Subcutaneous abdominal adipose tissue (tissue), 5 donors: ENCODE measurements around the gene MFRP.

ENCODE experiments used
- H3K27ac ChIP-seq: one replicate; pipeline ENCODE4 v1.7.0; 2013; ENCODE audit warnings: low read depth, mild to moderate bottlenecking, inconsistent platforms, low read length, moderate library complexity
- H3K27me3 ChIP-seq, 5 donors: one replicate each; pipeline ENCODE4 v1.7.0; 2013; ENCODE audit warnings: low read length in 5 of 5, inconsistent platforms in 1 of 5; ENCODE audit not compliant: control insufficient read depth in 5 of 5, insufficient read depth in 4 of 5
- H3K36me3 ChIP-seq, 5 donors: one replicate each; pipeline ENCODE4 v1.7.0; 2013; ENCODE audit warnings: low read length in 5 of 5; ENCODE audit not compliant: control insufficient read depth in 5 of 5, insufficient read depth in 5 of 5
- H3K4me1 ChIP-seq, 5 donors: one replicate each; pipeline ENCODE4 v1.7.0; 2013; ENCODE audit warnings: low read length in 5 of 5, mild to moderate bottlenecking in 3 of 5, moderate library complexity in 1 of 5; ENCODE audit not compliant: control insufficient read depth in 5 of 5, insufficient read depth in 5 of 5
- H3K4me3 ChIP-seq, 5 donors: one replicate each; pipeline ENCODE4 v1.7.0; 2013; ENCODE audit warnings: low read length in 5 of 5, low read depth in 1 of 5
- H3K9ac ChIP-seq, 5 donors: one replicate each; pipeline ENCODE4 v1.7.0; 2013; ENCODE audit warnings: low read length in 5 of 5, mild to moderate bottlenecking in 4 of 5, moderate library complexity in 3 of 5
- H3K9me3 ChIP-seq, 5 donors: one replicate each; pipeline ENCODE4 v1.7.0; 2013; ENCODE audit warnings: low read length in 5 of 5; ENCODE audit not compliant: control insufficient read depth in 5 of 5
- donor health status: healthy.
- donor health status: healthy.
- donor health status: healthy.
- donor health status: healthy.
- donor health status: healthy.

MFRP gene

GRCh38 chr11:119338318-119338890 is 8.1 kb downstream of the MFRP start:
- Histone ChIP-seq H3K36me3 (peaks cover 0 to 14% (median 7%) of the 10 kb centered on the region in 5 donors), H3K9ac (peak overlapping the region in 2 of 5 donors; percentile 6 to 25), H3K4me1 (peaks cover 10 to 69% (median 57%) of the 10 kb centered on the region in 5 donors), H3K9me3 (no peaks in the 10 kb centered on the region), H3K27me3 (peaks cover 0 to 3% (median 0%) of the 10 kb centered on the region in 5 donors), H3K4me3 (peak overlapping the region in 4 of 5 donors; percentile 41 to 76 (median 68)), H3K27ac (peak overlapping the region; percentile 30)

GRCh38 chr11:119337581-119338317 is 8.8 kb downstream of the MFRP start:
- peaks cover 0 to 14% (median 7%) of the 10 kb centered on the region in 5 donors for H3K36me3 ChIP-seq
- no peaks in the 10 kb centered on the region for H3K9me3 ChIP-seq
- peak overlapping the region; percentile 30 for H3K27ac ChIP-seq
- peak overlapping the region in 1 of 5 donors; percentile 73 for H3K4me3 ChIP-seq
- H3K4me1 ChIP-seq, result peaks cover 10 to 69% (median 57%) of the 10 kb centered on the region in 5 donors
- no peak overlapping the region for H3K9ac ChIP-seq
- H3K27me3 ChIP-seq, result peaks cover 0 to 3% (median 0%) of the 10 kb centered on the region in 5 donors

GRCh38 chr11:119336744-119337469 is 9.6 kb downstream of the MFRP start:
- peaks cover 0 to 14% (median 7%) of the 10 kb centered on the region in 5 donors for H3K36me3 ChIP-seq
- no peak overlapping the region for H3K27ac ChIP-seq
- H3K4me1 ChIP-seq, result peaks cover 10 to 67% (median 57%) of the 10 kb centered on the region in 5 donors
- no peaks in the 10 kb centered on the region for H3K9me3 ChIP-seq
- H3K27me3 ChIP-seq, result peaks cover 0 to 3% (median 0%) of the 10 kb centered on the region in 5 donors
- no peak overlapping the region for H3K9ac ChIP-seq
- H3K4me3 ChIP-seq, result no peak overlapping the region

DNA sequence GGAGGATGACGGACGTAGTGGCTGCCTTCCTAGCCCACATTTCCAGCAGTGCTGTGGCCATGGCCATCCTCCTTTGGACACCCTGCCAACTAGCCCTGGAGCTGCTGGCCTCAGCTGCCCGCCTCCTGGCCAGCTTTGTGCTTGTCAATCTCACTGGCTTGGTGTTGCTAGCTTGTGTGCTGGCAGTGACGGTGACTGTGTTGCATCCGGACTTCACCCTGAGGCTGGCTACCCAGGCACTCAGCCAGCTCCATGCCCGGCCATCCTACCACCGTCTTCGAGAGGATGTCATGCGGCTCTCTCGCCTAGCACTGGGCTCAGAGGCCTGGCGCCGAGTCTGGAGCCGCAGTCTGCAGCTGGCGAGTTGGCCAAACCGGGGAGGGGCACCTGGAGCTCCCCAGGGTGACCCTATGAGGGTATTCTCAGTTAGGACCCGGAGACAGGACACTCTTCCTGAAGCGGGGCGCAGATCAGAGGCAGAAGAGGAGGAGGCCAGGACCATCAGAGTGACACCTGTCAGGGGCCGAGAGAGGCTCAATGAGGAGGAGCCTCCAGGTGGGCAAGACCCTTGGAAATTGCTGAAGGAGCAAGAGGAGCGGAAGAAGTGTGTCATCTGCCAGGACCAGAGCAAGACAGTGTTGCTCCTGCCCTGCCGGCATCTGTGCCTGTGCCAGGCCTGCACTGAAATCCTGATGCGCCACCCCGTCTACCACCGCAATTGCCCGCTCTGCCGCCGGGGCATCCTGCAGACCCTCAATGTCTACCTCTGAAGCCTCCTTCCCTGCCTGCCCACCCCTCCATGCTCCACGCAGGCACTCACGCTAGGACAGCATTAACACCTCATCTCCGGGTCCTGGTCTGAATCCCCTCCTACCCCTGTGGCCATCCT is 10.6 kb downstream of the MFRP start:
- Histone ChIP-seq H3K9ac (no peak overlapping the region), H3K4me3 (peak overlapping the region in 2 of 5 donors; percentile 84 to 87), H3K4me1 (peaks cover 7 to 57% (median 47%) of the 10 kb centered on the region in 5 donors), H3K9me3 (no peaks in the 10 kb centered on the region), H3K27ac (no peak overlapping the region), H3K36me3 (peaks cover 0 to 14% (median 7%) of the 10 kb centered on the region in 5 donors), H3K27me3 (peaks cover 0 to 3% (median 0%) of the 10 kb centered on the region in 5 donors)

GRCh38 chr11:119335091-119335654 is 11.3 kb downstream of the MFRP start:
- H3K4me3 ChIP-seq, result peak overlapping the region; percentile 83 to 90 (median 87)
- H3K4me1 ChIP-seq, result peaks cover 6 to 50% (median 41%) of the 10 kb centered on the region in 5 donors
- H3K9ac ChIP-seq, result peak overlapping the region; percentile 48 to 90 (median 78)
- H3K27me3 ChIP-seq, result peaks cover 0 to 3% (median 0%) of the 10 kb centered on the region in 5 donors
- peak overlapping the region; percentile 86 for H3K27ac ChIP-seq
- H3K9me3 ChIP-seq, result no peaks in the 10 kb centered on the region
- H3K36me3 ChIP-seq, result peaks cover 0 to 14% (median 7%) of the 10 kb centered on the region in 5 donors

DNA sequence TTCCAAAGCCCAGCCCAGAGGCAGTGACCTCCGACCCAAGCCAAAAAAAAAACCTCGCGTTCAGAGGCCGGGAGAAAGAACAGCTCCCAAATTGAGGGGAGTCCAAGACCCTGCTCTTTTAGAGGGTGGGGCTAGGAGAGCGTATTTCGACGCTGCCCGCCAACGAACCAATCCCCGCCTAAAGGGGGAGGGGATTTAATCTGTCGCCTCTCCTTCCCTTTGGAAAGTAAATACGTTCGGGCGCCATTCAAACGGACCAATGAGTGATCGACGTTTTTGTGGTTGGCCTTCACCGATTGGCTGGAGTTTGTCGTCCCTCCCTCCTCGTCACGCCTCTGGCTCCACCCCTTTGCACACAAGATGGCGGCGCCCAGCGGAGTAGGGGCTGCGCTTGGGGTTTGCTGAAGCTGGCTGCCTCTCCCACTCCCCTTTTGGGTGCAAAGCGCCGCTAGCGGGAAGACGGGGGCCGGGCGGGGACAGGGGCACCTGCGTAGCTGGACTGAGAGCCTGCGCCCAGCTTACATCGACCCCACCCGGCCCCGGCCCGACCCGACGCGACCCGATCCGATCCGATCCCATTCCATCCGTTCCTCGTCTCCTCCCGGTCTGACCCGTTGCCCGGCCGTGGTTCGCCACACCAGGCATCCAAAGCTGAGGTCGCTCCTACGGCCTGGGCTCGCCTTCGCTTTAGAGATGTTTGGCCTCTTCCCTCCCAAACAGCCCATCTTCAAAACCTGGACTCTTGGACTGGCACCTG is 12.2 kb downstream of the MFRP start, which contains the start of gene RNF26:
TSS of gene RNF26 (plus strand) at position 354 of the 757 bp plus-strand sequence. CDS start 596 bp downstream, outside the sequence.
- Histone ChIP-seq H3K27ac (peak within 1 kb of the TSS; percentile 86), H3K9ac (peak within 1 kb of the TSS; percentile 48 to 90 (median 78)), H3K4me1 (peaks cover 6 to 42% (median 37%) of the 10 kb centered on the region in 5 donors), H3K36me3 (peaks cover 0 to 14% (median 7%) of the 10 kb centered on the region in 5 donors), H3K27me3 (peaks cover 0 to 2% (median 0%) of the 10 kb centered on the region in 5 donors), H3K4me3 (peak within 1 kb of the TSS; percentile 83 to 90 (median 87)), H3K9me3 (no peaks in the 10 kb centered on the region)

DNA sequence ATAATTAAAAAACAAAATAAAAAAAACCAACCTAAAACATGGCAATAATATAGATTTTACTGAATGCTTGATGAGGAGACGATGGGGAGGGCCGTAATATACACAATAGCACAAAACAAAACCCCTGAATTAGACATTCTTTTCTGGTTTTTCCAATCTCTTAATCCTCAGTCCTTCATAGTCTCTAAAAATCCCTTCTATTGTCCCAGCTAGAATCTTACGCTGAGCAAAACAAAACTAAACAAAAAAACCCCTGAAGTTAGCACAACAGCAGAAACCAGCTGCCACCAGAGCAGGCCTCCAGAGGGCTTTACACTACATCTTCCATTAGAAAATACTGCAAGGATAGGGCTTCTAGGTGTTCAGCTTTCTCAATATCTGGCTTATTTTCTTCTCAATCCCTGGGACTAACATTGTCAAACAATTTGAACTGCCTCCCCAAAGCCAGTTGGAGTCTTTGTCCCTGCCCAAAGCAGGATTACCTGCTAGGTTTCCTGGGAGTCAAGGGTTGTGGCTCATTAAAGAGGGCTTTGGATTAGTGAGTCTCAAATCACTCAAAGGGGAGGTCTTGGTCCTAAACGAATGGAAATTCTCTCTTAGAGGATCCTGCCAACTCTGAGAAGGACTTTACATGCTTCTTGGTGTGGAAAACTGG is 14.3 kb downstream of the MFRP start:
- no peaks in the 10 kb centered on the region for H3K9me3 ChIP-seq
- H3K36me3 ChIP-seq, result peaks cover 0 to 13% (median 7%) of the 10 kb centered on the region in 5 donors
- peaks cover 6 to 21% (median 19%) of the 10 kb centered on the region in 5 donors for H3K4me1 ChIP-seq
- no peaks in the 10 kb centered on the region for H3K27me3 ChIP-seq
- no peak overlapping the region for H3K4me3 ChIP-seq
- no peak overlapping the region for H3K9ac ChIP-seq
- no peak overlapping the region for H3K27ac ChIP-seq

DNA sequence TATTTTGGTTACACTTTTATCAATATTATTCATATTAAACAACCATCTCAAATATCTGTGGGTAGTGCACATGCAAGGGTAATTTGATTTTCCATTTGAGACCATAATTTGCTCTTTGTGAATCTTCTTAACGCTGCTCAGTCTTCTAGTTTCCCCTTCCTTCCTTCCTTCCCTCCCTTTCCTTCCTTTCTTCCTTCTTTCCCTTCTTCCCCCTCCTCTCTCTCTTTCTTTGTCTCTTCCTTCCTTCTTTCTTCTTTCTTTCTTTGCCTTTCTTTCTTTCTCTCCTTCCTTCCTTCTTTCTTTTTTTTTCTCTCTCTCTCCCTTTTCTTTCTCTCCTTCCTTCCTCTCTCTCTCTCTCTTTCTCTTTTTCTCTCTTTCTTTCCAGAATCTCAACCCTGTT is 16.3 kb downstream of the MFRP start:
- H3K27me3 ChIP-seq, result no peaks in the 10 kb centered on the region
- H3K9me3 ChIP-seq, result no peaks in the 10 kb centered on the region
- no peaks in the 10 kb centered on the region for H3K36me3 ChIP-seq
- no peak overlapping the region for H3K27ac ChIP-seq
- H3K4me1 ChIP-seq, result peaks cover 3 to 13% (median 11%) of the 10 kb centered on the region in 5 donors
- no peak overlapping the region for H3K4me3 ChIP-seq
- no peak overlapping the region for H3K9ac ChIP-seq
